GM21529 (cell line): Measurements from ENCODE around the gene ACSF3.
A peak's percentile ranks its signal among the peaks of the same experiment; 100 is the strongest.

ENCODE experiments used
- ATAC-seq: cut with Tn5 transposase; IDR thresholded peaks from one replicate; pipeline ENCODE4 v1.9.1; 2021; ENCODE audit not compliant: unreplicated experiment

Gene ACSF3

GRCh38 chr16:89108416-89108815 is 14.8 kb downstream of the ACSF3 start:
- ATAC-seq: no peak

DNA sequence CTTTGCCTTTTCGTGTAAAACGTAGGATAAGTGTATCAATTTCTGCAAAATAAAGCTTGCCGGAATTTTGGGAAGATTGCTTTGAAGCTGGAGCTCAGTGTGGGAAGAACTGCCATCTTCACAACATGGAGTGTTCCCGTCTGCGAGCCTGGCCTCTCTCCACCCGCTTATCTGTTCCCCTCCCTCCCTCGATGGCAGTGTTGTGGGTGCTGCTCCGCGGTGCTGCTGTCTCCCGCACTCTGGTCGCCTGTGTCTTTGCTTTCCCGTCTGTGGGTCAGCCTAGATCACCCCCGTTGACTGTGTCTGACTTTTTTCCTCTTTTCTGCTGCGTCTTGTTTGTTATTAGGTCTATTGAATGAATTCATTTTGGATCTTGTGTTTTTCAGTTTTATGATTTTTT is 17.0 kb downstream of the ACSF3 start:
- ATAC-seq: no peak

DNA sequence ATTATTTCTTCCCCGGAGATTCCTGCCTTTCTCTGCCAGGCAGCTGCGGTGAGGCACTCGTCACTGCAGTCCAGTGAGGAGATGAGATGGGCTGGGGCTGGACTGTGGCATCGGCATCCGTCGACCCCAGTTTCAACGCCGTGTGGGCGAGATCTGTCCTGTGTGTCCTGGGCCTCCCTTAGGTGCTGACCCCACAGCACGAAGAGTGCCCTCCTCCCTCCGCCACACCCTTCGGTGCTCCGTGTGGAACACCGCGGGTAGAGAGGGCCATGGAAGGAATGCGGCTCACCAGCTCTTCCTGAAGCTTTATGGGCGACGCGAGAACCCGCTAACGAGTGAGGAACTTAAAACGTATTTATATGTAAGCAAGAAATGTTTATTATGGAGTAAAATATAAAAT is 17.6 kb downstream of the ACSF3 start:
- no peak for ATAC-seq

GRCh38 chr16:89112377-89113151 is 18.9 kb downstream of the ACSF3 start:
- no peak for ATAC-seq

DNA sequence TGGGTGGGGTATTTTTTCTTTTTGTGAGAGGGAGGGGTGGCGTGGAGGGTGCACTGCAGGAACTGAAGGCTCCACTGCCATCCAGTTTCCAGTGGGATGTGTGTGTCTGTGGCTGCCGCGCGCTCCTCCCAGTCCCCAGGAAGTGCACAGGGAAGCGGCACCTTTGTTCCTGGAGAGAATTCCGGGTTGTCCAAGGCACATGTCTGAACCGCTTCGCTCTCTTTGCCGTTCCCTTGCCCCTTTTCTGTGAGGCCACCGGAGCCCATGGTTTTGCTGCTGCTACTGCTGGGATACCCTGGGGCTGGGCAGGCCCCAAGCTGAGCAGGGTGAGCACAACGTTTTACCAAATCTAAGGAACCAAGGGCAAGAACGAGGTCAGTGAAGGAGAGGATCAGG is 19.5 kb downstream of the ACSF3 start:
- ATAC-seq: no peak

DNA sequence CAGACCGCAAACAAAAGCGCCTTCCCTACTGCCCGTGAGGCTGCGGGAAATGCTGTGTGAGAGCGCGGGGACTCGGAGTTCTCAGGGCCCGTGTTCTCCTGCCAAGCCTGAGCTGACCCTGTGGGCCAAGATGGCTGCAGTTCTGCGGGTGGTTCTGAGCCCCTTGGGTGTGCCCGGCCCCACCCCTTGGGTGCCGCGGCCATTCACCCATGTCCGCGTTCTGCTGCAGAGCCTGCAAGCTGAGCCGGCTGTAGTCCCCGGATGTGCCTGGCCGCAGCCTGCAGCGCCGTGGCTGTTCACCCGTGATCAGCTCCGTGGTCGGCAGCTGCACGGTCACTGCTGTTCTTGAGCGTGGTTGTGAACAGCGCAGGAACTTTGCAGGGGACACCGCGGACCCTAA is 20.0 kb downstream of the ACSF3 start:
- no peak for ATAC-seq

DNA sequence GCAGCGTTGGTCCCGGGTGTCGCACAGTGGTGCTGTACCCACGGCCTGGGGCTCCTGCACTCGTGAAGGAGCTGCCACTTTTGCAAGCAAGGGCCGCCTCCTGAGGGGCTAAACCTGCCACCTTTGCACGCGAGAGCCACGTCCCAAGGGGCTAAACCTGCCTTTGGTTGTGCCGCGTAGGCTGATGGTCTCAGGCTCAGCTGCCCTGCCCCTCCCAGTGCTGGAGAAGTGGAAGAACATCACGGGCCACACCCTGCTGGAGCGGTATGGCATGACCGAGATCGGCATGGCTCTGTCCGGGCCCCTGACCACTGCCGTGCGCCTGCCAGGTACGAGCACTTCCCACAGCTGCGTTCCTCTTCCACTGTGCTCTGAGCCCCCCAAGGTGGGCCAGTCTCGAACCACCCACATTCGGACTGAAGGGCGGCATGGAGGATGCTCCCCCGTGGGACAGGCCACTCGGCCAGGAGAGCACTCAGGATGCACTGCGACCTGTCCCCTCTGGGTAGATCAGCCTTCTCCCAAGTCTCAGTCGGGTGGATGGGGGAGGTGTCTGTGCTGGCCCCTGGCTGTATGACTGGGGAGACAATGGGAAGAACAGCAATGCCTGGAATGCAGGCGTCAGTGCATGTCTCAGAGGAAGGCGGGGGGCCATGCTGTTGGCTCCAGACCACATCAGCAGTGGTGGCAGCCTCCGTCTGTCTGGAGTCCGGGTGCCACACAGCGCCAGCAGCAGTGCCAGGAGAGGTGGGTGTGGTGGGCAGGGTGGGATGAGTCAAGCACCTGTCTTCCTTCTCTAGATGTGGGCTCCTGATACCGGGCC is 20.7 kb downstream of the ACSF3 start:
- ATAC-seq: peak; percentile 3

DNA sequence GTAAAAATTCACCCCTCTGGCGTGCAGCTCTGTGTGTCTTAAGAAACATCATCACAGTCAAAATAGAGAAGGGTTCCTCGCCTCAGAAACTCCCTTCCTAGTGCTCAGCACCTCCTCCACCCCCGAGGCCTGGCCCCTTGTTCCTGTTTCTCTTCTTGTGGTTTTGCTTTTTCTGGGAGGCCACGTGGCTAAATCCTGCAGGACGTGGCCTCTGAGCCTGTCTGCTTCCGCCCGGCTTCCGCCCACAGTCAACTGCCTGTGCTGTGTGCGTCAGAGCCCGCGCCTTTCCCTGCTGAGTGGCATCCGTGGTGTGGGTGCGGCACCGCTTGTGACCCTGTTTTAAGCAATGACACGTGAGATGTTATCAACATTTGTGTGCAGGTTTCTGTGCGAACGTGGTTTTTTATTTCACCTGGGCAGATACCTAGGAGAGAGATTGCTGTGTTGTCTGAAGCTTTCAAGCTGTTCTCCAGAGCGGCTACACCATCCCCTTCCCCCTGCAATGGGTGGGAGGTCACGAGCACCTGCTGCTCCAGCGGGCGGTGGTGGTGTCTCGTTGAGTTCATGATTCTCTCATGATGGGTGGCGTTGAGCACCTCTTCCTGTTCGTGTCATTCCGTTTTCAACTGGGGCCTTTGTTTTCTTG is 21.7 kb downstream of the ACSF3 start:
- ATAC-seq: peak; percentile 76

DNA sequence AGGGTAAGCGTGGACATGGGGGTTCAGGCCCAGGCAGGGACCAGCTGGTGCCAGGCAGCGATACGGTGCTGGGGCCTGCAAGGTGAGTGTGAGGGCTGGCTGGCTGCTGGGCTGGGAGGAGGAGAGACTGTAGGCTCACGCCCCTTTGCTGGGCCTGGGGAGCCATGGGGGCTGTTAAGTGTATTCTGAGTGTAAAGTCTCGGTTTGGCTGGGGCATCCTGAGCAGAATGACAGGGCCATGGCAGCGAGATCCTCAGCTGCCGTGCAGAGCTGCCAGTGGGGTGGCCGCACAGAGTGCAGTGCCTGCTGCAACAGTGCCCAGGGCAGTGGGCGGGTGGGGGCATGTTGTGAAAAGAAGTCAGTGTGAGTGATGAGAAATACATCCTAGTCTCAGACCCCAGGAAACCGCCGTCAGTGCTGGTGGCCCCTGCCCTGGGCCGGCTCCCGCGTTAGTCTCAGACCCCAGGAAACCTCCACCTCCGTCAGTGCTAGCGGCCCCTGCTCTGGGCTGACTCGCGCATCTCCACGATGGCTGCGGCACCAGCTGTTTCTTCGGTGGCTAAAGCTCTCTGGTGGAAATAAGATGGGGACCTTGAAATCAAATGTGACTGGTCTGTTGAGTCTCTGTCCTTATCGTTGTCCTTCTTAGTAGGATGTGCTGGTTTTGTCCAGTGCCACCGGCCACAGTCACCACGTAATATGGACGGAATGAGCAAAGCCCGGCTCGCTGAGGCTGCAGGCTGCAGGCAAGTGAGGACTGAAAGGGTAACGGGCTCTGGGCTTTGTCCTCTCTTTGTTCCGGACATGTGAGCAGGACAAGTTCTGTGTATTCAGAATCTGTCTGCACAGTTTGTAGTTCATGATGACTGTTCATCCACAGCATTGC is 22.9 kb downstream of the ACSF3 start:
- no peak for ATAC-seq

DNA sequence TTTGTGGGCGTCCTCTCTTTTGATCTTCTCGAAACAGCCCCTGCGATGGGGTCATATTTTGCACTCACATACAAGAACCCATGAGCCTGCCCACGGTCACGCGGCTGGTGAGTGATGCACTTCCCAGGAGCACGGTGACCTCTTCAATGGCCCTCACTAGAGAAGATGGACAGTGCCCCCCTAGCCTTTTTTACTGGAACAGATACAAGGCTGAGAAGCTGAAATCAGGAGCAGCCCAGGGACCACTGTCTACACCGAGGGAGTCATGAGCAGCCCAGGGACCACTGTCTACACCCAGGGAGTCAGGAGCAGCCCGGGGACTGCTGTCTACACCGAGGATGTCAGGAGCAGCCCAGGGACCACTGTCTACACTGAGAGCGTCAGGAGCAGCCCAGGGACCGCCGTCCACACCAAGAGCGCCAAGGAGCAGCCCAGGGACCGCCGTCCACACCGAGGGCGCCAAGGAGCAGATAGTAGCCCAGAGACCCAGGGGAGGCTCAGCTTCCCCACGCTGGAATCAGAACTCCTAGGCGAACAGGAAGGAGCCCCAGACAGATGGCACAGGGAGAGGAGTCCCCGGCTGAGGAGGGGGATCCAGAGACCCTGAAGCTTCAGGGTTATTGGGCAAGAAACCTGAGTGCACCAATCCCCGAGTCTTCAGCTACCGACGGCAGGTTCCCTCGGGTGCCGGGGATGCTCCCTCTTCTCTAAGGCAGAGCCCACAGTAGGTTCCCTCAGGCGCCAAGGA is 23.7 kb downstream of the ACSF3 start:
- no peak for ATAC-seq

DNA sequence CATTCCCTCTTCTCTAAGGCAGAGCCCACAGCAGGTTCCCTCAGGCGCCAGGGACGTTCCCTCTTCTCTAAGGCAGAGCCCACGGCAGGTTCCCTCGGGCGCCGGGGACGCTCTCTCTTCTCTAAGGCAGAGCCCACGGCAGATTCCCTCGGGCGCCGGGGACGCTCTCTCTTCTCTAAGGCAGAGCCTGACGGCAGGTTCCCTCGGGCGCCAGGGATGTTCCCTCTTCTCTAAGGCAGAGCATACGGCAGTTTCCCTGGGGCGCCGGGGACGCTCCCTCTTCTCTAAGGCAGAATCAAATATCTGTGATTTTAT is 24.3 kb downstream of the ACSF3 start:
- ATAC-seq: no peak

GRCh38 chr16:89118361-89119165 is 24.9 kb downstream of the ACSF3 start:
- ATAC-seq: no peak

GRCh38 chr16:89119166-89119621 is 25.5 kb downstream of the ACSF3 start:
- no peak for ATAC-seq

- ATAC-seq: no peak
These were observed 26.0 kb downstream of the ACSF3 start for GRCh38 chr16:89119661-89120141.

GRCh38 chr16:89120281-89120680 is 26.6 kb downstream of the ACSF3 start:
- no peak for ATAC-seq

DNA sequence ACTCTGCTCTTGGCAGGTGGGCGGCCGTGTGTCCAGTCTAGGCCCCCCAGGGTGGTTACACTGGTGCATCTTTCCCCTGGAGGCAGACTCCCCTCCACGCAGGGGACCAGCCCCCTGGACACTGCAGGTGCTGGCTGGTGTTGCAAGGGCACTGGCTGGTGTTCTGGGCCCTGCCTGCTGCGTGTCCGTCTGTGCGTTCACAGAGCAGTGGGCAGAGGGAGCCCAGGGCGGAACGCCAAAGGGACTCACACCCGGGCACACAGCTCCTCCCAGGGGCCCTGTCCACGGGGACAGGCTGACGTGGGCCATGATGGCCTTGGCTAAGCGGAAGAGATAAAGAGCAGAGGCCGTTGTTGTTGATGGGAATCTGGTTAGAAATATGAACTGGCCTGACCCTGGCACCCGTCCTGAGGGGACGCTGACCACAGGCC is 27.3 kb downstream of the ACSF3 start:
- no peak for ATAC-seq

DNA sequence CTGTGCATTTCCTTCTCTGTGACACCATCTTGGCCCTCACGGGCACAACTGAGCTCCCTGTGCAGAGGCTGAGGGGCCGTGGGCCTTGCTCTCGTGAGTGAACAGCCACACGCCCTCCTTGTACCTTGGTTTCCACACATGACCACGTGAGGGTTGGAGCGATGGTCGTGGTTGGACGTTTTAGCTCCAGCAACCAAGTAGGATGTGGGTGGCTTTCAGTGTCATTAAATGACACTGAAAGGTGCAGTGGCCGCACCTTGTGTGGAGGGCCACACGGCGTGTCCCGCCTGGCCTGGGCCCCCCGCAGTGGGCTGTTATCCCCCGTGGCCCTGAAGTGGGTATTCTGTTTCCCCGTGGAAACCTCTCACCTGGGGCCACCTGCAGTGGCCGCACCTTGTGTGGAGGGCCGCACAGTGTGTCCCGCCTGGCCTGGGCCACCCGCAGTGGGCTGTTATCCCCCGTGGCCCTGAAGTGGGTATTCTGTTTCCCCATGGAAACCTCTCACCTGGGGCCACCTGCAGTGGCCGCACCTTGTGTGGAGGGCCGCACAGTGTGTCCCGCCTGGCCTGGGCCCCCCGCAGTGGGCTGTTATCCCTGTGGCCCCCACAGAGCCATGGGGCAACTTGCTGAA is 28.2 kb downstream of the ACSF3 start:
- ATAC-seq: no peak

DNA sequence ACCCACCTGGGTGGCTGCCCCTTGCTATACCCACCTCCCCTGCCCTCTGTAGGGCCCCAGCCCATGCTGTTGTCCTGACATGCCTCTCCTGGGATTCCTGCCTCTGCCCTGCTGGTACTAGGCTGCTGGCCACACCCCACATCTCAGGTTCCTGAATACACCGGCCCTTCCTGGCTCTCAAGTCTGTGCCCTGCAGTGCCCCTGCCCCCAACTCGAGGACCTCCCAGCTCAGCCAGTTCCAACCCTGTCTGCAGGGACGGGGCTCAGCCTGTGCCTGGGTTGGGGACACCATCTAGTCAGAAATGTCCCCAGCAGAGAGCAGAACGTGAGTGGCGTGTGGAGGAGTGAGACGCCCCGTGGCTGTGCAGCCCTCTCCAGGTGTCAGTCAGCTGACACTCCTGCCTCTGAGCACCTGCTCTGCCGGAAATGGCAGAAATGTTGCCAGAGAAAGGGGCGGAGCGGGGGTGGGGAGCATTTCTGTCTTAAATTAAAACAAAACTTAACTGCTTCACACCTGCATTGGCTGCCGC is 28.7 kb downstream of the ACSF3 start:
- ATAC-seq: peak; percentile 54
